Keratinocyte (primary cell): ENCODE measurements around the gene MED26. TPM values are rescaled to one million over a fixed set of nuclear protein-coding genes. Genes with fewer than 3 reads are reported as not detected.
A peak's percentile ranks its signal among the peaks of the same experiment; 100 is the strongest.

Experiments used
- DNase-seq: peaks from one replicate; pipeline ENCODE4 v3.0.0-alpha.2; 2011; ENCODE audit warnings: low read depth, missing footprints, low spot score
- FAIRE-seq: peaks from 2 replicates; lab custom pipeline; 2011; peaks lifted over from hg19 to GRCh38; lab: Jason Lieb, UNC
- H2AFZ ChIP-seq: 2 replicates; pipeline ENCODE4 v1.6.0; 2012; ENCODE audit warnings: low read length, control low read depth, inconsistent platforms; ENCODE audit not compliant: control insufficient read depth
- H3K27ac ChIP-seq: 2 replicates; pipeline ENCODE4 v1.5.1; 2011; ENCODE audit warnings: low read length; ENCODE audit not compliant: control insufficient read depth, insufficient read depth
- H3K27me3 ChIP-seq: 3 replicates; pipeline ENCODE4 v1.6.0; 2011; ENCODE audit warnings: low read length; ENCODE audit not compliant: control insufficient read depth, insufficient read depth; ENCODE audit errors: extremely low read depth
- H3K36me3 ChIP-seq, 2 experiments: 2 replicates in 1 of 2; 3 replicates in 1 of 2; pipeline ENCODE4 v1.5.1; 2011; ENCODE audit warnings: low read length in 2 of 2, mild to moderate bottlenecking in 1 of 2; ENCODE audit not compliant: control insufficient read depth in 2 of 2, insufficient read depth in 2 of 2; ENCODE audit errors: extremely low read depth in 1 of 2
- H3K4me1 ChIP-seq: 3 replicates; pipeline ENCODE4 v1.5.1; 2011; ENCODE audit warnings: low read length; ENCODE audit not compliant: control insufficient read depth, insufficient read depth; ENCODE audit errors: extremely low read depth
- H3K4me2 ChIP-seq: 3 replicates; pipeline ENCODE4 v1.6.0; 2011; ENCODE audit warnings: low read depth, low read length; ENCODE audit not compliant: control insufficient read depth, insufficient read depth; ENCODE audit errors: extremely low read depth
- H3K4me3 ChIP-seq, 3 experiments: fragments of 200-600 bp in 1 of 3; sonication (generic) in 1 of 3; 2 replicates in 2 of 3; 3 replicates in 1 of 3; pipeline ENCODE4 v1.5.1; 2011 to 2016; ENCODE audit warnings: low read length in 3 of 3, mild to moderate bottlenecking in 3 of 3, control low read depth in 2 of 3, inconsistent platforms in 1 of 3, low read depth in 1 of 3, mixed read lengths in 1 of 3, mixed run types in 1 of 3, moderate library complexity in 1 of 3; ENCODE audit not compliant: control insufficient read depth in 2 of 3, insufficient read depth in 2 of 3; ENCODE audit errors: extremely low read depth in 1 of 3
- H3K79me2 ChIP-seq: 2 replicates; pipeline ENCODE4 v1.6.0; 2012; ENCODE audit warnings: low read length; ENCODE audit not compliant: control insufficient read depth, insufficient read depth
- H3K9ac ChIP-seq: 3 replicates; pipeline ENCODE4 v1.6.0; 2011; ENCODE audit warnings: low read length; ENCODE audit not compliant: control insufficient read depth, insufficient read depth; ENCODE audit errors: extremely low read depth
- H3K9me1 ChIP-seq: 3 replicates; pipeline ENCODE4 v1.6.0; 2011; ENCODE audit warnings: low read length; ENCODE audit not compliant: control insufficient read depth, insufficient read depth; ENCODE audit errors: extremely low read depth
- H3K9me3 ChIP-seq: 2 replicates; pipeline ENCODE4 v1.5.1; 2012; ENCODE audit warnings: low read depth, low read length; ENCODE audit not compliant: control insufficient read depth
- H4K20me1 ChIP-seq: 3 replicates; pipeline ENCODE4 v1.6.0; 2011; ENCODE audit warnings: low read length; ENCODE audit not compliant: control insufficient read depth, insufficient read depth; ENCODE audit errors: extremely low read depth
- EZH2 ChIP-seq: IDR thresholded peaks from one replicate; pipeline ENCODE4 v1.6.1; 2012; ENCODE audit warnings: inconsistent platforms, mild to moderate bottlenecking, low read length, moderate library complexity
- dilution Hi-C: fragments of 300-500 bp; cut with MboI; formaldehyde crosslinking; loops from one replicate; pipeline ENCODE4 v1.7.0; 2020; ENCODE audit warnings: low sequenced_read_pairs; ENCODE audit not compliant: extremely low pct_ligation_motif_present
- polyA plus RNA-seq, 5 experiments: library from polyadenylated mRNA; depleted of rRNA in 3 of 5; stranded (reverse) in 3 of 5; stranded (forward) in 1 of 5; unstranded in 1 of 5; fragments of >200 nt; gene quantifications; 1 replicate in 1 of 5; 2 replicates in 3 of 5; 3 replicates in 1 of 5; pipeline versions ENCODE4 v1.2.1 to v1.2.3, GENCODE V29; 2011 to 2012; ENCODE audit warnings: missing spikeins in 2 of 5, low read depth in 1 of 5, low replicate concordance in 1 of 5
- TF ChIP-seq, protein P1 (sequence below), 3 experiments: IDR thresholded peaks in 1 of 3; conservative IDR thresholded peaks in 1 of 3; optimal IDR thresholded peaks in 1 of 3; 2 replicates in 2 of 3; 3 replicates in 1 of 3; pipeline versions ENCODE3 to v1.5.1; 2011; ENCODE audit warnings: low read length in 3 of 3, mild to moderate bottlenecking in 3 of 3, moderate library complexity in 2 of 3, control low read depth in 1 of 3, inconsistent platforms in 1 of 3; ENCODE audit not compliant: insufficient read depth in 2 of 3; ENCODE audit errors: extremely low read depth in 1 of 3

MED26 gene
- polyA plus RNA-seq, 1 donor (not counting 4 experiments of a cell fraction or from before 2014, with no cell fraction given) = 4.7 TPM

GRCh38 chr19:16659464-16659831, 31.4 kb upstream of the MED26 start:
- no peak overlapping the region for H2AFZ ChIP-seq
- peak overlapping the region; percentile 90 to 100 (median 93) for H3K4me3 ChIP-seq
- peaks cover 39% of the 10 kb centered on the region for H3K79me2 ChIP-seq
- no peak for DNase-seq
- dilution Hi-C loops = no loop called here
- FAIRE-seq = no peak
- peaks cover 10% of the 10 kb centered on the region for H3K4me1 ChIP-seq
- no peaks in the 10 kb centered on the region for H3K9me3 ChIP-seq
- TF ChIP-seq EZH2 = no peak
- TF ChIP-seq, protein P1, sequence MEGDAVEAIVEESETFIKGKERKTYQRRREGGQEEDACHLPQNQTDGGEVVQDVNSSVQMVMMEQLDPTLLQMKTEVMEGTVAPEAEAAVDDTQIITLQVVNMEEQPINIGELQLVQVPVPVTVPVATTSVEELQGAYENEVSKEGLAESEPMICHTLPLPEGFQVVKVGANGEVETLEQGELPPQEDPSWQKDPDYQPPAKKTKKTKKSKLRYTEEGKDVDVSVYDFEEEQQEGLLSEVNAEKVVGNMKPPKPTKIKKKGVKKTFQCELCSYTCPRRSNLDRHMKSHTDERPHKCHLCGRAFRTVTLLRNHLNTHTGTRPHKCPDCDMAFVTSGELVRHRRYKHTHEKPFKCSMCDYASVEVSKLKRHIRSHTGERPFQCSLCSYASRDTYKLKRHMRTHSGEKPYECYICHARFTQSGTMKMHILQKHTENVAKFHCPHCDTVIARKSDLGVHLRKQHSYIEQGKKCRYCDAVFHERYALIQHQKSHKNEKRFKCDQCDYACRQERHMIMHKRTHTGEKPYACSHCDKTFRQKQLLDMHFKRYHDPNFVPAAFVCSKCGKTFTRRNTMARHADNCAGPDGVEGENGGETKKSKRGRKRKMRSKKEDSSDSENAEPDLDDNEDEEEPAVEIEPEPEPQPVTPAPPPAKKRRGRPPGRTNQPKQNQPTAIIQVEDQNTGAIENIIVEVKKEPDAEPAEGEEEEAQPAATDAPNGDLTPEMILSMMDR (optimal IDR thresholded peaks at IDR 0.05 in 1 of 3, IDR thresholded peaks at IDR 0.05 in 1 of 3, conservative IDR thresholded peaks at IDR 0.05 in 1 of 3; ENCODE audit: extremely low read depth in 1 of 3, insufficient read depth in 2 of 3, low read length in 3 of 3) = no peak
- peaks cover 5% of the 10 kb centered on the region for H3K27me3 ChIP-seq
- peak overlapping the region; percentile 93 for H3K9ac ChIP-seq
- H4K20me1 ChIP-seq = peaks cover 5% of the 10 kb centered on the region
- H3K4me2 ChIP-seq = peak overlapping the region; percentile 100
- H3K36me3 ChIP-seq = peaks cover 20 to 21% of the 10 kb centered on the region in 2 experiments
- no peaks in the 10 kb centered on the region for H3K9me1 ChIP-seq
- H3K27ac ChIP-seq = peak overlapping the region; percentile 83

GRCh38 chr19:16657384-16657783, 29.4 kb upstream of the MED26 start:
- Histone ChIP-seq H3K4me1 (peaks cover 10% of the 10 kb centered on the region), H3K27me3 (peaks cover 5% of the 10 kb centered on the region), H3K9ac (no peak overlapping the region), H3K9me3 (no peaks in the 10 kb centered on the region), H3K9me1 (no peaks in the 10 kb centered on the region), H3K36me3 (peaks cover 33 to 39% of the 10 kb centered on the region in 2 experiments), H3K79me2 (peaks cover 47% of the 10 kb centered on the region), H2AFZ (no peak overlapping the region), H3K4me2 (no peak overlapping the region), H4K20me1 (peaks cover 5% of the 10 kb centered on the region), H3K4me3 (no peak overlapping the region), H3K27ac (no peak overlapping the region)
- DNase-seq (no peak), FAIRE-seq (no peak)
- TF ChIP-seq EZH2 = no peak
- TF ChIP-seq, protein P1 (optimal IDR thresholded peaks at IDR 0.05 in 1 of 3, IDR thresholded peaks at IDR 0.05 in 1 of 3, conservative IDR thresholded peaks at IDR 0.05 in 1 of 3; ENCODE audit: extremely low read depth in 1 of 3, insufficient read depth in 2 of 3, low read length in 3 of 3) = no peak
- dilution Hi-C loops = no loop called here
